ENCODE measurements around the gene MCM8.

- no peak for TF ChIP-seq CTCF (conservative IDR thresholded peaks at IDR 0.05; ENCODE audit: low read depth in 2 of 2)
- no peak for TF ChIP-seq REST (IDR thresholded peaks at IDR 0.05; ENCODE audit: unreplicated experiment)
- no peak for TF ChIP-seq EZH2 (IDR thresholded peaks at IDR 0.05; ENCODE audit: low read depth, unreplicated experiment)
- TF ChIP-seq JUNB (IDR thresholded peaks at IDR 0.05; ENCODE audit: unreplicated experiment): no peak
- TF ChIP-seq ZNF114 (CRISPR knock-in tag; IDR thresholded peaks at IDR 0.05): no peak
- no peak for TF ChIP-seq CREB1 (CRISPR knock-in tag; IDR thresholded peaks at IDR 0.05; ENCODE audit: low read depth)
- TF ChIP-seq NANOG (IDR thresholded peaks at IDR 0.05; ENCODE audit: borderline replicate concordance): no peak
- TF ChIP-seq POLR2AphosphoS5 (IDR thresholded peaks at IDR 0.05; ENCODE audit: low read depth): no peak
- no peak for TF ChIP-seq EZH2phosphoT487 (IDR thresholded peaks at IDR 0.05; ENCODE audit: unreplicated experiment)
These were observed 91.4 kb downstream of the MCM8 start for GRCh38 chr20:6041808-6042265.

Data from GM23338 (cell line).